Lung (tissue), 12 donors: ENCODE data around the gene CYB5R2. TPM values are rescaled to one million over a fixed set of nuclear protein-coding genes. Genes with fewer than 3 reads are reported as not detected.

Experiments used
- ATAC-seq: fragments of 200-7000 bp; cut with Tn5 transposase; one replicate; pipeline ENCODE4 v1.9.1; 2020; ENCODE audit warnings: moderate number of reproducible peaks; ENCODE audit not compliant: insufficient read depth, low FRiP score
- DNase-seq, 3 donors: peaks; one replicate each; pipeline ENCODE4 v3.0.0-alpha.2; 2013 to 2017
- H3K27ac ChIP-seq, 2 donors: one replicate each; pipeline ENCODE4 v1.5.1; 2013; ENCODE audit warnings: mild to moderate bottlenecking in 2 of 2, moderate library complexity in 2 of 2, control low read depth in 1 of 2, inconsistent platforms in 1 of 2, low read depth in 1 of 2, low read length in 1 of 2
- H3K27me3 ChIP-seq, 3 donors: one replicate each; pipeline ENCODE4 v1.5.1; 2013; ENCODE audit warnings: low read length in 2 of 3; ENCODE audit not compliant: control insufficient read depth in 3 of 3, insufficient read depth in 3 of 3
- H3K36me3 ChIP-seq, 4 donors: one replicate each; pipeline ENCODE4 v1.5.1; 2013; ENCODE audit warnings: low read length in 4 of 4, mild to moderate bottlenecking in 1 of 4, moderate library complexity in 1 of 4; ENCODE audit not compliant: control insufficient read depth in 4 of 4, insufficient read depth in 4 of 4
- H3K4me1 ChIP-seq, 5 donors: one replicate each; pipeline ENCODE4 v1.5.1; 2013; ENCODE audit warnings: low read length in 5 of 5, mild to moderate bottlenecking in 2 of 5, moderate library complexity in 1 of 5; ENCODE audit not compliant: control insufficient read depth in 5 of 5, insufficient read depth in 5 of 5
- H3K4me3 ChIP-seq: one replicate; pipeline ENCODE4 v1.5.1; 2013; ENCODE audit warnings: mild to moderate bottlenecking, control low read depth, moderate library complexity
- H3K9ac ChIP-seq, 2 donors: one replicate each; pipeline ENCODE4 v1.5.1; 2013; ENCODE audit warnings: low read length in 2 of 2, control low read depth in 1 of 2; ENCODE audit not compliant: insufficient read depth in 1 of 2
- H3K9me3 ChIP-seq, 4 donors: one replicate each; pipeline ENCODE4 v1.5.1; 2013; ENCODE audit warnings: low read length in 3 of 4, mild to moderate bottlenecking in 1 of 4, moderate library complexity in 1 of 4; ENCODE audit not compliant: control insufficient read depth in 4 of 4, insufficient read depth in 3 of 4
- CTCF ChIP-seq: IDR thresholded peaks from 2 replicates; pipeline ENCODE4 v1.5.1; 2012; ENCODE audit warnings: mild to moderate bottlenecking; ENCODE audit errors: control extremely low read depth, extremely low read depth
- WGBS, 2 donors: extraction: QIAGEN DNeasy Blood & Tissue Kit; methylation state at CpG; one replicate each; pipeline ENCODE4 v1.1.7; 2013; 5-methylcytosine and 5-hydroxymethylcytosine counted together
- polyA plus RNA-seq, 2 donors: library from polyadenylated mRNA; stranded (reverse); fragments of 200-250 nt; gene quantifications; one replicate each; pipeline ENCODE4 v1.2.1, GENCODE V29; 2013
- total RNA-seq, 2 donors: library from RNA; depleted of rRNA in 1 of 2; stranded (reverse); fragments of >200 nt in 1 of 2; gene quantifications; one replicate each; pipeline ENCODE4 v1.2.1, GENCODE V29; 2014 to 2021
- donor health status: control.
- donor health status: control.
- donor health status: Bipolar disorder and iron deficiency.
- donor health status: healthy.
- donor health status: DM: yes; HTN: yes; CAD: no.

CYB5R2 gene
- total and polyA plus RNA-seq, 4 donors = 7.1 to 15.5 (median 13.7) TPM

- H3K9ac ChIP-seq = no peak overlapping the region
- 51 to 59% methylated on average over 4 of the region's 4 CpGs for WGBS, 2 donors
- DNase-seq = peak; percentile 31 to 77 (median 73)
- H3K27me3 ChIP-seq = peaks cover 0 to 9% (median 4%) of the 10 kb centered on the region in 3 donors
- TF ChIP-seq CTCF = no peak
- H3K9me3 ChIP-seq = no peaks in the 10 kb centered on the region
- no peak overlapping the region for H3K27ac ChIP-seq
- peaks cover 0 to 8% (median 5%) of the 10 kb centered on the region in 5 donors for H3K4me1 ChIP-seq
- H3K4me3 ChIP-seq = no peak overlapping the region
- H3K36me3 ChIP-seq = no peaks in the 10 kb centered on the region
- no peak for ATAC-seq
Measured at GRCh38 chr11:7677796-7678201, 4.5 kb upstream of the CYB5R2 start.

GRCh38 chr11:7677071-7677470 is 3.8 kb upstream of the CYB5R2 start:
- TF ChIP-seq CTCF = no peak
- no peak overlapping the region for H3K27ac ChIP-seq
- H3K36me3 ChIP-seq = no peaks in the 10 kb centered on the region
- DNase-seq = no peak
- no peak overlapping the region for H3K4me3 ChIP-seq
- ATAC-seq = no peak
- H3K4me1 ChIP-seq = peaks cover 0 to 9% (median 7%) of the 10 kb centered on the region in 5 donors
- H3K9me3 ChIP-seq = no peaks in the 10 kb centered on the region
- H3K9ac ChIP-seq = no peak overlapping the region
- peaks cover 0 to 9% (median 4%) of the 10 kb centered on the region in 3 donors for H3K27me3 ChIP-seq
- 59 to 61% methylated on average over 5 of the region's 5 CpGs for WGBS, 2 donors

- Histone ChIP-seq H3K4me3 (no peak overlapping the region), H3K27ac (no peak overlapping the region), H3K36me3 (no peaks in the 10 kb centered on the region), H3K4me1 (peaks cover 0 to 16% (median 7%) of the 10 kb centered on the region in 5 donors), H3K27me3 (peaks cover 0 to 9% (median 4%) of the 10 kb centered on the region in 3 donors), H3K9ac (no peak overlapping the region), H3K9me3 (no peaks in the 10 kb centered on the region)
- WGBS, 2 donors = 78 to 79% methylated on average over 3 of the region's 3 CpGs
- DNase-seq (no peak), ATAC-seq (no peak)
- TF ChIP-seq CTCF = no peak
Measured at GRCh38 chr11:7675631-7676030, 2.3 kb upstream of the CYB5R2 start.

GRCh38 chr11:7673724-7674434 is 579 bp upstream of the CYB5R2 start:
- H3K9me3 ChIP-seq = no peaks in the 10 kb centered on the region
- peaks cover 0 to under 1% (median 0%) of the 10 kb centered on the region in 4 donors for H3K36me3 ChIP-seq
- TF ChIP-seq CTCF = no peak
- H3K4me3 ChIP-seq = peak overlapping the region; percentile 39
- 5% methylated on average over 58 to 72 of the region's 72 CpGs for WGBS, 2 donors
- peaks cover 0 to 16% (median 7%) of the 10 kb centered on the region in 5 donors for H3K4me1 ChIP-seq
- no peak overlapping the region for H3K9ac ChIP-seq
- peak; percentile 69 to 77 (median 71) for DNase-seq
- H3K27me3 ChIP-seq = peaks cover 0 to 9% (median 4%) of the 10 kb centered on the region in 3 donors
- ATAC-seq = peak; percentile 67
- H3K27ac ChIP-seq = peak overlapping the region in 1 of 2 donors; percentile 34
